Neural crest cell (in vitro differentiated cells): ENCODE data around the gene JADE3. TPM values are rescaled to one million over a fixed set of nuclear protein-coding genes. Genes with fewer than 3 reads are reported as not detected.
"Not testable (repeated sequence)": the region's sequence is repeated elsewhere in the genome, so short reads cannot be mapped to it uniquely, and the experiment has no call there.

Experiments used
- DNase-seq: peaks from one replicate; pipeline ENCODE4 v3.0.0; 2021; ENCODE audit warnings: low read depth, mixed read lengths, low spot score
- H3K27ac Mint-ChIP-seq: one replicate; pipeline ENCODE4 v1.8.0; 2021; ENCODE audit warnings: mild to moderate bottlenecking, mixed read lengths; ENCODE audit not compliant: unreplicated experiment
- H3K27me3 Mint-ChIP-seq: 2 replicates; pipeline ENCODE4 v1.8.0; 2021; ENCODE audit warnings: low read depth, mild to moderate bottlenecking, mixed read lengths
- H3K36me3 Mint-ChIP-seq: 2 replicates; pipeline ENCODE4 v1.8.0; 2021; ENCODE audit warnings: low read depth, mild to moderate bottlenecking, mixed read lengths
- H3K4me1 Mint-ChIP-seq: 2 replicates; pipeline ENCODE4 v1.8.0; 2021; ENCODE audit warnings: mixed read lengths
- H3K4me3 Mint-ChIP-seq: one replicate; pipeline ENCODE4 v1.8.0; 2021; ENCODE audit warnings: mild to moderate bottlenecking, mixed read lengths
- H3K9me3 Mint-ChIP-seq: 2 replicates; pipeline ENCODE4 v1.8.0; 2021; ENCODE audit warnings: mixed read lengths
- total RNA-seq: library from RNA; stranded (reverse); gene quantifications from 2 replicates; pipeline ENCODE4 v1.2.1, GENCODE V29; 2021
- TF ChIP-seq, protein P1 (sequence below): fragments of 200-600 bp; sonication (generic); conservative IDR thresholded peaks from 2 replicates; pipeline ENCODE4 v1.5.0; 2021; ENCODE audit warnings: antibody characterized with exemption, mild to moderate bottlenecking

JADE3 gene
- total RNA-seq, 1 donor from 2014 or later, result 18.8 TPM

GRCh38 chrX:46961097-46961496 lies 48.9 kb downstream of the JADE3 start:
- Mint-ChIP-seq H3K4me1 (peaks cover 6% of the 10 kb centered on the region), H3K9me3 (no peaks in the 10 kb centered on the region), H3K36me3 (no peaks in the 10 kb centered on the region), H3K4me3 (no peak overlapping the region), H3K27ac (no peak overlapping the region), H3K27me3 (no peaks in the 10 kb centered on the region)
- TF ChIP-seq, protein P1, sequence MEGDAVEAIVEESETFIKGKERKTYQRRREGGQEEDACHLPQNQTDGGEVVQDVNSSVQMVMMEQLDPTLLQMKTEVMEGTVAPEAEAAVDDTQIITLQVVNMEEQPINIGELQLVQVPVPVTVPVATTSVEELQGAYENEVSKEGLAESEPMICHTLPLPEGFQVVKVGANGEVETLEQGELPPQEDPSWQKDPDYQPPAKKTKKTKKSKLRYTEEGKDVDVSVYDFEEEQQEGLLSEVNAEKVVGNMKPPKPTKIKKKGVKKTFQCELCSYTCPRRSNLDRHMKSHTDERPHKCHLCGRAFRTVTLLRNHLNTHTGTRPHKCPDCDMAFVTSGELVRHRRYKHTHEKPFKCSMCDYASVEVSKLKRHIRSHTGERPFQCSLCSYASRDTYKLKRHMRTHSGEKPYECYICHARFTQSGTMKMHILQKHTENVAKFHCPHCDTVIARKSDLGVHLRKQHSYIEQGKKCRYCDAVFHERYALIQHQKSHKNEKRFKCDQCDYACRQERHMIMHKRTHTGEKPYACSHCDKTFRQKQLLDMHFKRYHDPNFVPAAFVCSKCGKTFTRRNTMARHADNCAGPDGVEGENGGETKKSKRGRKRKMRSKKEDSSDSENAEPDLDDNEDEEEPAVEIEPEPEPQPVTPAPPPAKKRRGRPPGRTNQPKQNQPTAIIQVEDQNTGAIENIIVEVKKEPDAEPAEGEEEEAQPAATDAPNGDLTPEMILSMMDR, result no peak
- no peak for DNase-seq

DNA sequence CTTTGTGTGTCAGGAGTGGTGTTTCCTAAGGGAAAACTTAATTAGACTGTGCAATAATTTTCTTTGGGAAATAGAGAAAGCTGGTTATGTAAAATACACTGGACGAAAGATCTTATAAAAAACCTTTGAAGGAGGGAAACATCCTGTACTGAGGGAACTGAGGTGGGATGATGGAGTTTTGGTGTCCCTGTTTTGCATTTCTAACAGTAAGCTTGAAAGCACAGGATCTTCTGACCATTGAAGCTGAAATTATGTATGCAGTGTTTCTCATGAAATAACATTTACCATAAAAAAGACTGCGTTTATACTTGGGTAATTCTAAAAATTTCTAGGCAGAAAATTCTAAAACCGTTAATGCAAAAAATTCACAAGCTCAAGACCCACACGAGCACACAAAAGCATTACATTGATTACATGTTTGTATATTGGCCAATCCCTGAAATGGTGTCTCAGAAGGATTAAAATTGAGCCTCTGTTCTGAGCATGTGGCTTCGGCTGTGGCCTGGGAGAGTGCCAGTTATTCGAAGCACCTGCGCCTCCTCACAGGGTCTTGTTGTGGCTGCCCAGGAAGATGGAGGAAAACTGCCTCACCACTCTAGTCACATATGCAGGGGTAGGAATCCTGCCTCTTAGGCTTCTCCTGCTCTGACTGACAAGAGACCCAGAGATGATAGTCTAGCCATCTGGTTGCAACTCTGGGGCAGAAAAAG lies 49.5 kb downstream of the JADE3 start:
- no peaks in the 10 kb centered on the region for H3K9me3 Mint-ChIP-seq
- no peaks in the 10 kb centered on the region for H3K27me3 Mint-ChIP-seq
- H3K36me3 Mint-ChIP-seq, result no peaks in the 10 kb centered on the region
- no peak for DNase-seq
- H3K4me3 Mint-ChIP-seq, result no peak overlapping the region
- H3K4me1 Mint-ChIP-seq, result peaks cover 6% of the 10 kb centered on the region
- H3K27ac Mint-ChIP-seq, result no peak overlapping the region
- TF ChIP-seq, protein P1, result no peak

GRCh38 chrX:46965125-46965758 lies 53.0 kb downstream of the JADE3 start:
- TF ChIP-seq, protein P1, result no peak
- H3K9me3 Mint-ChIP-seq, result no peaks in the 10 kb centered on the region
- no peaks in the 10 kb centered on the region for H3K27me3 Mint-ChIP-seq
- DNase-seq, result no peak
- H3K36me3 Mint-ChIP-seq, result no peaks in the 10 kb centered on the region
- H3K4me1 Mint-ChIP-seq, result peaks cover 6% of the 10 kb centered on the region
- no peak overlapping the region for H3K4me3 Mint-ChIP-seq
- H3K27ac Mint-ChIP-seq, result no peak overlapping the region

- no peaks in the 10 kb centered on the region for H3K27me3 Mint-ChIP-seq
- H3K4me1 Mint-ChIP-seq, result no peaks in the 10 kb centered on the region
- no peak overlapping the region for H3K27ac Mint-ChIP-seq
Observed at GRCh38 chrX:46967547-46967946, 55.3 kb downstream of the JADE3 start.

GRCh38 chrX:46977046-46977445 lies 64.8 kb downstream of the JADE3 start:
- not testable (repeated sequence) for H3K27ac Mint-ChIP-seq, H3K4me1 Mint-ChIP-seq, H3K4me3 Mint-ChIP-seq, H3K36me3 Mint-ChIP-seq, H3K27me3 Mint-ChIP-seq, DNase-seq, H3K9me3 Mint-ChIP-seq

More at GRCh38 chrX:46967547-46967946, 55.3 kb downstream of the JADE3 start:
- Mint-ChIP-seq H3K4me3 (no peak overlapping the region), H3K36me3 (no peaks in the 10 kb centered on the region), H3K9me3 (no peaks in the 10 kb centered on the region)
- DNase-seq, result no peak
- TF ChIP-seq, protein P1, result no peak
